GM21360 (cell line): ENCODE data around the gene TSGA10.
"Not testable (repeated sequence)": the region's sequence is repeated elsewhere in the genome, so short reads cannot be mapped to it uniquely, and the experiment has no call there.

ENCODE experiments used
- ATAC-seq: cut with Tn5 transposase; IDR thresholded peaks from one replicate; pipeline ENCODE4 v1.9.1; 2021; ENCODE audit warnings: mild to moderate bottlenecking, moderate library complexity; ENCODE audit not compliant: unreplicated experiment

The TSGA10 gene, protein sequence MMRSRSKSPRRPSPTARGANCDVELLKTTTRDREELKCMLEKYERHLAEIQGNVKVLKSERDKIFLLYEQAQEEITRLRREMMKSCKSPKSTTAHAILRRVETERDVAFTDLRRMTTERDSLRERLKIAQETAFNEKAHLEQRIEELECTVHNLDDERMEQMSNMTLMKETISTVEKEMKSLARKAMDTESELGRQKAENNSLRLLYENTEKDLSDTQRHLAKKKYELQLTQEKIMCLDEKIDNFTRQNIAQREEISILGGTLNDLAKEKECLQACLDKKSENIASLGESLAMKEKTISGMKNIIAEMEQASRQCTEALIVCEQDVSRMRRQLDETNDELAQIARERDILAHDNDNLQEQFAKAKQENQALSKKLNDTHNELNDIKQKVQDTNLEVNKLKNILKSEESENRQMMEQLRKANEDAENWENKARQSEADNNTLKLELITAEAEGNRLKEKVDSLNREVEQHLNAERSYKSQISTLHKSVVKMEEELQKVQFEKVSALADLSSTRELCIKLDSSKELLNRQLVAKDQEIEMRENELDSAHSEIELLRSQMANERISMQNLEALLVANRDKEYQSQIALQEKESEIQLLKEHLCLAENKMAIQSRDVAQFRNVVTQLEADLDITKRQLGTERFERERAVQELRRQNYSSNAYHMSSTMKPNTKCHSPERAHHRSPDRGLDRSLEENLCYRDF

DNA sequence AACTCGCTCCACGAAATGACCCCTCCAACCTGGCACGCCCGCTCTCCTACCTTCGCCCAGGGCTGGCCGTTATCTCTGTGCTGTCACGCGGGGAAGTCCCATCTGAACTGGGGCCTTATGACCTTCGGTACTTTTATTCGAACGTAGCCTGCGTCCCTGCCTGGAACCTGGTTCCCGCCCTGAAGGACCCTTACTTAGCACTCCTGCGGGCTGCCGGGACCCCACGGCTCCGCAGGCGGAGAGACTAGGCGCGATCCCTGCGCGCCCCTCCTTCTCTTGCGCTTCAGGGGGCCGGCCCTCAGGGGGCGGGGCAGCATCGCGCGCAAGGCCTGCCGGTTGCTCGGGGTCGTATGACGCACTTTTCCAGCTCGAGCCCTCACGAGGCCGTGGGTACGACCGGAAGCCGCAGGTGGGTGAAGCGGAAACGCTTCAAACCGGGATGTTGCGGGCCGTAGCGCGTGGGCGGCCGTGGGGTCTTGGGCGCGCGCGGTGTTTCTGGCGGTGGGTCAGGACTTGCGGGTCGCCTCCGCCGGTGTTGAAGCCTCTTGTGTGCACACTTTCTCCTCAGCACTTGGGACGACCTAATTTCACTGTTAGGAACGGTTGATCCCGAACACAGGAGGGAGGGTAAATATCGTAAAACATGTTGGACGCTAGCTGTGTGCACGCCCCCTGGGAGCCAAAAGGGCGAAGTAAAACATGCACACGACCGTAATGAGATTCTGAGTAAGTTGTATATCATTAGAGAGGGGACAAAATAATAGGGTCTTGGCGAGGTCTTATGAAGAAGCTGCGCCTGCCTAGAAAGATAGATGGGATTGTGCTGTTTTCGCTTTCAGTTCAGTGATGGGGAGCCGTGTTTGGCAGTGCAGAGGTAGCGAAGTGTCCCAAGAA lies at the start of gene TSGA10, which contains the start of gene LIPT1:
TSS of gene TSGA10 (minus strand) at position 300 of the 894 bp plus-strand sequence. CDS start 45,503 bp downstream, outside the sequence.
TSS of gene LIPT1 (plus strand) at position 325 of the 894 bp plus-strand sequence. CDS start 6,991 bp downstream, outside the sequence.
- ATAC-seq: peak; percentile 93

DNA sequence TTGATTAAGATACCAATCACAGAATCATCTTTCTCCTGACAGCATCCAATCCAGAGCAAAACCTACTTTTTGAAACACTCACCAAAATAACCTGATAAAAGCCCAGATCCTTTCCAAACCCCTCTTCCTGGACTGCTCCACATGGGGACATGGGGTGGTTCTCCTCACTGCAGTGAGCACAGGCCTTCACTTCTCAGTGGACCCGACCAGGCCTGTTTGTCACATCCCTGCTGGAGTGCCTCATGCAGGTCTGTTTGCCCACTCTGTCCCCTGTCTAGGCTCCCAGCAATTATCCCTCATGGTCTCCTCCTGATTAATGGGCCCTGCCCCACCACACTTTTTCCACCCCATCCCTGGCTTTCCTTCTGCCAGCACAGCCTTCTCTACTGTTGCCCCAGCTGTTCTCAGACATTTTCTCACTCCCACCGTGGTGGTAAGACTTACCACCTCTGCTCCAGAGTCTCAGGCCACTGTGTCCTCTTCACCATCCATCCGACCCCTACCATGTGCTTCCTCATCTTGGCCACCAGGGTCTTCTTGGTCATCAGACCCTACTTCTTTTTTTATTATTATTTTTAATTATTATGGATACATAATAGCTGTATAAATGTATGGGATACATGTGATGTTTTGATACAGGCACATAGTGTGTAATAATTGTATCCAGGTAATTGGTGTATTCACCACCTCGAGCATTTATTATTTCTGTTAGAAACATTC lies 47.4 kb upstream of the TSGA10 start:
- no peak for ATAC-seq

DNA sequence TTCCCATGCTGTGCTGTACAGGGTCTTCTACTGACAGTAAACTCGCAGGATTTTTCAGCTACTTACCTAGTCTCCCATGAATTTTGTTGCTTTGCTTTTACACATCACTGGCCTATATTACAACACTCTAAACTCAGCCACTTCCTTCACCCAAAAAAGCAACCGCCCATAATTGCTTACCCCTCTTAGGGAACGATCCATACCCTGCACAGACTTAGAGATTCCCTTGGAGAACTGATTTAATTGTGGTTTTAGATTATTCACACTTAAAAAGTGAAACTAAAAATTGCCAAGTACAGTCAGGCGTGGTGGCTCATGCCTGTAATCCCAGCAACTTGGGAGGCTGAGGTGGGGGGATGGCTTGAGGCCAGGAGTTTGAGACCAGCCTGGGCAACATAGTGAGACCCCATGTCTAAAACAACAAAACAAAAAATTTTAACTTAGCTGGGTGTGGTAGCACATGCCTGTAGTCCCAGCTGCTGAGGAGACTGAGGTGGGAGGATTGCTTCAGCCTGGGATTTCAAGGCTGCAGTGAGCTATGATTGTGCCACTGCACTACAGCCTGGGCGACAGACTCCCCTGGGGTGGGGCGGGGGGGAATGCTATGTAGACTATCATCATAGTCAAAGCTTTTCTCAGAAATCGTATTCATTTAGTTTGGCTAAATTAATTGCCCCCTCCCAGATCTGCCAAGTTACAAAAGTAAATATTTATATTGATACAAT lies 45.5 kb upstream of the TSGA10 start:
- ATAC-seq: no peak

DNA sequence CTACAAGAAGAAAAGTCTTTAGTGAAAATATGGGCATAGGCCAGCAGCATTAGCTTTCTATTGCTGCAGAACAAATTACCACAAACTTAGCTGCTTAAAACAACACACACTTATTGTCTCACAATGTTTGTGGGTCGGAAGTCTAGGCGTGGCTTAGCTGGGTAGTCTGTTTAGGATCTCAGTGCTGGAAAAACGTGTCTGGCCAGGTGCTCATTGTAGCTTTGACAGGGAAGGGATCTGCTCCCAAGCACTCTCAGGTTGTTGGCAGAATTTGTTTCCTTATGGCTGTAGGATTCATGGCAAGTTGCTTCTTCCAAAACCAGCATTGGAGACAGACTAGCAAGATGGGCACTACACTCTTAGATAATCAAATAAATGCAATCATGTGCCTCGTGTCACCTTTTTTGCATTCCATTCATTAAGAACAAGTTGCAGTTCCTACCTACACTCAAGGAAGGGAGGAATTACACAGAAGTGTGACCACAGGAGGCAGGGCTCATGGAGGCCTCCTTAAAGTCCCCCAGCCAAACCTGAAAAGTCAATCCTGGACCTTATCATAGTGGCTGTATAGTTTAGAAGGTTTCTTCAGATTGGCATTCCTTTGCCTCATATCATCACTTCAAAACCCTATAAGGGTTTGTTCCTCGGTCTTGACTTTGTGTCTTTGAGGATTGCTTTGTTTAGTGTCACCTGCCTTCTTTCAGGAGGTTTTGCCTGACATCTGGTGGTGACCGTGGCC lies 43.5 kb upstream of the TSGA10 start:
- ATAC-seq: no peak

DNA sequence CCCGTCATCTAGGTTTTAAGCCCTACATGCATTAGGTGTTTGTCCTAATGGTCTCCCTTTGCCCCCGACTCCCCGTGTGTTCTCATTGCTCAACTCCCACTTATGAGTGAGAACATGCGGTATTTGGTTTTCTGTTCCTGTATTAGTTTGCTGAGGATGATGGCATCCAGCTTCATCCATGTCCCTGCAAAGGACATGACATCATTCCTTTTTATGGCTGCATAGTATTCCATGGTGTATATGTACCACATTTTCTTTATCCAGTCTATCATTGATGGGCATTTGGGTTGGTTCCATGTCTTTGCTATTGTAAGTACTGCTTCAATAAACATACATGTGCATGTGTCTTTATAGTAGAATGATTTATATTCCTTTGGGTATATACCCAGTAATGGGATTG lies 37.6 kb upstream of the TSGA10 start:
- not testable (repeated sequence) for ATAC-seq

DNA sequence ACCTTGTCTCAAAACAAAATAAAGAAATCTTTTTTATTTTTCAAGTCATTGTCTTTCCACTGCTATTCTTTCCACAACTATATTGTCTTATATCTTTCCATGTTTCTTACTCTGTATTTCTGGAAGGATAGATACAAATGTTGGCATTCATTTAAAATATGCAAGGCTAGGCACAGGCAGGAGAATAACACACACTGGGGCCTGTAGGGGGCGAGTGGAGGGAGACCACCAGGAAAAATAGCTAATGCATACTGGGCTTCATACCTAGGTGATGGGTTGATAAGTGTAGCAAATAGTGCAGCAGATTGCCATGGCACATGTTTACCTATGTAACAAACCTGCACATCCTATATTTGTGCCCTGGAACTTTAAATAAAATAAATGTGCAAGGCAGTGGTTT lies 35.8 kb upstream of the TSGA10 start:
- no peak for ATAC-seq

DNA sequence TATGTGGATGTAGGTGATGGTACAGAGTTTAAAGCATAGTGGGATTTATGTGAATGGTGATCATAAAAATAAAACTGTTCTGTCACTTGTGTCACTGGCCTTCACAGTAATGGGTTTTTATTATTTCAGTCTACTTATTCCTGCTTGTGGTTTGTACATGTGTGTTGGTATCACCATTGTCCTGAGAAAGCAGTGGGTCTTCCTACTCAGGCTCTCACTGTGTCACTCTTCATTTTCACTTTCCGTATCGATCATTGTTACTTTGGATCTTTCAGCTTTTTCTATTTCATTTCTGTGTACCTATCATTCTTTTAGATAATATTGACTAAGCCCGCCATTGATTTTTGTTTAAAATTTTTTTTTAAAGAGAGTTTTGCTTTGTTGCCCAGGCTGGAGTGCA lies 33.6 kb upstream of the TSGA10 start:
- ATAC-seq: no peak

DNA sequence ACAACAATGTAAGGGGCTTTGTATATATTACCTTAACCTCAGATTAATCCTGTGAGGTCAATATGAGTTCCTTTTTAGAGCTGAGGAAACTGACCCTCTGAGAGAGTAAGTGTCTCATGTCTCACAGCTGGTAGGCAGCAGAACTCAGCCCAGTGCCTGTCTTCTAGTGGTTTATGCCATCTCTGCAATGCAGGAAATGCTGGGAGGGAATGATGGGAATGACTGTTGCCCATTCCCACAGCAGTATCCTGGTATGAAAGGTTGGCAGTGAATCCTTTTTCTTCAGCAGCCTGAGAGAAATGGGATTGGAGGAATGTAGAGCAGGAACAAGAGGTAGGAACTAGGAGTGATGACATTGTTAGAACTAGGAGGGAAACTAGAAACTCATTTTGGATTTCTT lies 32.3 kb upstream of the TSGA10 start:
- no peak for ATAC-seq

DNA sequence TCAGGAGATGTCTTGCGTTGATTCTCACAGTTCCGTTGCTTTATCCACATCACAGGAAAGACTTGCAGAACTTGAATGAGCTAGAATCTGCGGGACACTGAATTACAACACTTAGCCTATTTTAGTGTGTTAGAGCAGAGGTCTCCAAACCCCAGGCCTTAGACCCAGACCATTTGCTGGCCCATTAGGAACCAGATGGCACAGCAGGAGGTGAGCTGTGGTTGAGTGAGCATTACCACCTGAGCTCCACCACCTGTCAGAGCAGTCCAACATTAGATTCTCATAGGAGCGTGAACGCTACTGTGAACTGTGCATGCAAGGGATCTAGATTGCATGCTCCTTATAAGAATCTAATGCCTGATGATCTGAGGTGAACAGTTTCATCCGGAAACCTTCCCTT lies 30.1 kb upstream of the TSGA10 start:
- ATAC-seq: no peak

DNA sequence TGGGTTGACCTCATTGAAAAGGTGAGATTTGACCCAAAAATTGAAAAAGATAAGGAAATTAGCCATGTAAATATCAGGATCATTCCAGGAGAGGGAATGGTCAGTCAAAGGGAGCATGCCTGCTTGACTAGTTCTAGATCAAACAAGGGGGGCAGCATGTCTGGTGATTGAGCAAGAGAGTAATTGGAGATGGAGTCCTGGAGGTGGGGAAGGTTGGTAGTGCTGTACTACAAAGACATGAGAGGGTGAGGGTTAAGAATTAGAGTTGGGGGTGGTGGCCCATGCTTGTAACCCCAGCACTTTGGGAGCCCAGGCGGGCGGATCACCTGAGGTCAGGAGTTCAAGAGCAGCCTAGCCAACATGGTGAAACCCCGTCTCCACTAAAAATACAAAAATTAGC lies 28.3 kb upstream of the TSGA10 start:
- no peak for ATAC-seq

DNA sequence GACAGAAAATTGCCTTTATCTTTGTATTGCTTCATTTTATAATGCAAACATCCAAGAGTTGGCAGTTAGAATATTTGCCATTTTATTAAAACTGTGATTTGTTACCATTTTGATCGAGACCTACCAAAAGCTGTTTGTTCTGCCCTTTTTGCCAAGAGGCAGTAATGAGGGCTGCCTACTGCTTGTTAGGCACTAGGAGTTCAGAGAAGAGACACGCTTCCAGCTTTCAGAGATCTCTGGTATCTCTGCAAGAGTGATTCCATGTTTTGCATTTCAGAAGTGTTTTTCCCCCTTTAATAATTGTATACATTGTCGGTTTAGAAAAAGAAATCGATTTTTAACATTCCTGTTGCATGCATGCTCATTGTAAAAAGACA lies 26.9 kb upstream of the TSGA10 start:
- no peak for ATAC-seq

DNA sequence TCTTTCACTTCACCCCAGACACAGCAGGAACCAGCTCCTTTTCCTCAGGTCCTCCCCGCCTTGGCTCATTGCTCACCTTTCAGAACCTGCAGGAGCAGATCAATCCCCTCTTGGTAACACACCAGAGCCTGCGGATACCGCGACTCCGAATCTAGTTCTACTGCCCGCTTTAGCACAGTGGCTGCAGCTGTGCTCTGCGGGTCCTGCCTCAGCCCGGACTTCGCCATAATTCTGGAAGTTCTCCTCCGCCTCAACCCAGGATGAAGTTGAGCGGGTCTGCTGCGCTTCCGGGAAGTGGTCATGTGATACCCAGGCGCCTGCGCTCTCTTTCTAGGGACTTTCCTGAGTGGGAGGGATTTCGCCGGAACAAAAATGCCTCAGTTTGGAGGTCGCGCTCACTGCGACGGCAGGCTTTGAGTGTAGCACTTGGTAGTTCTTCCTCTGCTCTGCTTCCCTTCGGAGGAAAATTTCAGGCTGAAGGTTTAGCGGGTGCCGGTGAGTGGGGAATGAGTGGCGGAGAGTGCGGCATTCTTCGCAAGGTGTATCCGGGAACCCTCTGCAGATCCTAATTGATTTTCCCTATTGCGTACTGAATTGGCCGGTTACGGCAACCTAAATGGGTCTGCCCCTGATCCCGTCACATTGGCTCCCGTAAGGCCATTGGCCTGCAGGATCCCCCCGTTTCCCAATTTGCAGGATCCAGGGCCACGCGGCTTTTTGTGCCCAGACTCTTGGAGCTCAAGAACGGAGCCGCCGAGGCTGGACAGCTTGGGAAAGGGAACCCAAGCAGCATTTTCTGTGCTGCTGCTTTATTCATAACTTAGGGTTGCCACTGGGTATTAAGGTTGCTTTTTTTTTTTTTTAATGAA lies 26.2 kb upstream of the TSGA10 start, which contains the start of the genes MITD1 and MRPL30:
TSS of gene MITD1 (minus strand) at position 304 of the 869 bp plus-strand sequence. CDS start at position 227, 77 bp downstream.
TSS of gene MRPL30 (plus strand) at position 430 of the 869 bp plus-strand sequence. CDS start 5,020 bp downstream, outside the sequence.
- peak; percentile 87 for ATAC-seq

DNA sequence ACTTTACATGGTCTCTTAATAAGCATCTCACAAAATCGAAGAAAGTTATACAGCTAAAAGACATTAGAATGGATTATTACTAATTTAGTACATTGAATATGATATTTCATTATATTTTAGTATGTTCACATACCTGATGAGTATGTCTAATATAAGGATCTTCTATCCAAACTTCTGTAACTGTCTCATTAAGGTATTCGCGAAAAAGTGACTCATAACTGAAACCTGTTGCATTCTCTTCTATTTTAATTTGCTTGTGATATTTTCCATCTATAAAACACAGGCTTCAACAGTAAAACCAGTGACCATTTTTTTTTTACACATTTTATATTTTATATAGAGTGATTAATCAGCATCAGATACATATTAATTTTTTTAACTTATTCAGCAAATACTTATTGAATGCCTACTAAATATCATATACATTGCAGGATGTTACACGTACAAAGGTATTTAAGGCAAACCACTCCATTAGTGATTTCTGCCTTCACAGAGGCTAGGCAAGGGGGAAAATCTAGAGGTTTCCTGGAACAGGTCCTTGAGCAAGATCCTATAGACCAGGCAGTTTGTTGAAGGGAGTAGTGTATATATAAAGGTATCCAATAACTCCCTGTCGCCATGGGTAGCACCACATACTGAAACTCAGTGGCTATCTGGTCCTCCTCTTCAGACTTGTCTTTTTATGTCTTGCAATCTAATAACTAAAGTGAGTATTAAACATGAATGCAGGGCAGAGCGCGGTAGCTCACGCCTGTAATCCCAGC lies 16.8 kb upstream of the TSGA10 start:
- no peak for ATAC-seq

DNA sequence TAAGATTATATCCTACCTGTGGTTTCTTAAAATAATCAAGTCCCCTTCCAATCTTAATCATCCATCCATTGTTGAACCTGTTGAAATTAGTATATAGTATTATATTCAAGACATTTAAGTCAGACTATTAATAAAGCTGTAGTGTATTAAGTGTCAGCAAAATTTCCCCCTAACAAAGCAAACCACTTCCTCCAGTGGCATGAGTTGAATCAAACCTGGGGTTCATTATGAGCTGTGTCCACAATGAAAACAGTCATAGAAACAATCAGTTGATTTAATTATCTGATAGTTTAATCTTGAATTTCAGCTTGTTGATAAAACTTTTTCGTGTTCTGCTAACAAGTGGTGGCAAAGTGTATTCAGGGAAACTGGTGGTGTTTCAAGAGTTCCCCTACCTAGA lies 14.8 kb upstream of the TSGA10 start:
- no peak for ATAC-seq

DNA sequence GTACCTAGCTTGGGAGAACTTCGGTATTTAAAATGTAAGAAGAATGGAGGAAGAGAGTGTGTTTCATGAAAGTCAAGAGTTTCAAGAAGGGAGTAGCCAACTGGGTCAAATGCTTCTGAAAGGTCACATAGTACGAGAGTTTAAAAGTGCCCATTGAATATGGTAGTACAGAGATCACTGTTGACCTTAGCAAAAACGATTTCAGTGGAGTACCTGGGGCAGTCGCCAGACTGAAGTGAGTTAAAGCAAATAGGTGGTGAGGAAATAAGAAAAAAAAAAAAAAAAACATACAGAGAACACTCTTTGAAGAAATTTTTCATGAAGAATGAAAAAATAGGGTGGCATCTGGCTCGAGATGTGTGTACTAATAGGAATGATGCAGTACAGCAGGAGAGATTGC lies 11.5 kb upstream of the TSGA10 start:
- no peak for ATAC-seq

DNA sequence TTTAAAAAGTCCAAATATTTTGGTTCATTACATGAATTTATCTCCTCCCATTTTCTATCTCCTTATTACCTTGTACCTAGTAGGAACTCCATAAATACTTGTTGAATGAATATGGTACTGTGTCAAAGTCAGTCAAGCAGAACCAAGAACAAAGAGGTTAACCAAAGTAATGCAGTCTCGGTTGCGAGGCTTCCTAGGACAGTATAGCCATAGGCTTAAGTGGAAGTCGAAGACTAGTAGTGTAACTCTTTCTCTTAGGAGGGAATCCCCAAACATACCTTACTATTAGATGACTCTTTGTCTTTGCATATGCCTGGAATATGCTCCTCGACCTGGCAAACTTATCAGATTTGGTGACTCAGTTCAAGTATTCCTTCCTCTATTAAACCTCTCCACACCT lies 4.9 kb upstream of the TSGA10 start:
- ATAC-seq: no peak

DNA sequence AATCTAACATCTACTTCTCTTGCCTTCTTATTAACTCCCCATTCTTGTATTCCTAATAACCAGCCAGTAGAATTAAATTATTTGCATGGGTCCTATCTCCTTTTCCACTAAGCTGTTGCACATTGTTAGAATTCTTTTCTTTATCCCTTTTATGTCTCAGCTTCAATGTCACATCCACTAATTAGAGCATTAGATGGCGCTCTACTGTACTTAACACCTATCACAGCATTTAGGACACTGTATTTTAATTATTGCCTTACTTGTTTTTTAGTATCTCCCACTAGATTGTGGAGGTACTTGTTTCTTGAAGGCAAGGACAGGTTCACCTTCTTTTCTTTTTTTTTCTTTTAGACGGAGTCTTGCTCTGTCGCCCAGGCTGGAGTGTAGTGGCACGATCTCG lies 3.9 kb upstream of the TSGA10 start:
- ATAC-seq: no peak
